Activated B cell treated with CpG ODN at 0.5 μM for 24 hours (primary cell): ENCODE results near the gene STIM1. TPM values are rescaled to one million over a fixed set of nuclear protein-coding genes. Genes with fewer than 3 reads are reported as not detected.

Source experiments
- ATAC-seq: fragments of 200-7000 bp; cut with Tn5 transposase; one replicate; pipeline ENCODE4 v1.10.0; 2021; ENCODE audit warnings: low read depth, mild to moderate bottlenecking, moderate library complexity
- CTCF ChIA-PET: fragments of 350-600 bp; sonication (Branson Sonifier 250); formaldehyde crosslinking; loops from one replicate; lab custom pipeline; 2021; ENCODE audit warnings: antibody characterized with exemption; lab: Charles Lee
- POLR2A ChIA-PET: fragments of 350-600 bp; sonication (Branson Sonifier 250); formaldehyde crosslinking; loops from one replicate; lab custom pipeline; 2021; ENCODE audit warnings: antibody characterized with exemption; lab: Charles Lee
- DNase-seq: peaks from one replicate; pipeline ENCODE4 v3.0.0; 2022
- H3K27ac Mint-ChIP-seq: one replicate; pipeline ENCODE4 v1.8.0; 2020; ENCODE audit warnings: mixed read lengths
- H3K27me3 Mint-ChIP-seq: one replicate; pipeline ENCODE4 v1.8.0; 2021; ENCODE audit warnings: mixed read lengths
- H3K36me3 Mint-ChIP-seq: one replicate; pipeline ENCODE4 v1.8.0; 2021; ENCODE audit warnings: low read depth, mixed read lengths
- H3K4me1 Mint-ChIP-seq: one replicate; pipeline ENCODE4 v1.8.0; 2021; ENCODE audit warnings: mixed read lengths
- H3K4me3 Mint-ChIP-seq: one replicate; pipeline ENCODE4 v1.8.0; 2020; ENCODE audit warnings: mild to moderate bottlenecking, mixed read lengths
- H3K9me3 Mint-ChIP-seq: one replicate; pipeline ENCODE4 v1.8.0; 2020; ENCODE audit warnings: mixed read lengths
- intact Hi-C: fragments of 100-400 bp; cut with micrococcal nuclease; formaldehyde crosslinking; loops from one replicate; pipeline ENCODE4 v1.15.1; 2024
- total RNA-seq: library from RNA; stranded (reverse); gene quantifications from 2 replicates; pipeline ENCODE4 v1.2.3, GENCODE V29; 2022
- TF ChIP-seq, protein P1 (sequence below): fragments of 200-600 bp; IDR thresholded peaks from one replicate; pipeline ENCODE4 v1.8.0; 2022; ENCODE audit warnings: antibody characterized with exemption, mild to moderate bottlenecking

The STIM1 gene
- total RNA-seq, 1 donor from 2014 or later: 38.4 TPM

DNA sequence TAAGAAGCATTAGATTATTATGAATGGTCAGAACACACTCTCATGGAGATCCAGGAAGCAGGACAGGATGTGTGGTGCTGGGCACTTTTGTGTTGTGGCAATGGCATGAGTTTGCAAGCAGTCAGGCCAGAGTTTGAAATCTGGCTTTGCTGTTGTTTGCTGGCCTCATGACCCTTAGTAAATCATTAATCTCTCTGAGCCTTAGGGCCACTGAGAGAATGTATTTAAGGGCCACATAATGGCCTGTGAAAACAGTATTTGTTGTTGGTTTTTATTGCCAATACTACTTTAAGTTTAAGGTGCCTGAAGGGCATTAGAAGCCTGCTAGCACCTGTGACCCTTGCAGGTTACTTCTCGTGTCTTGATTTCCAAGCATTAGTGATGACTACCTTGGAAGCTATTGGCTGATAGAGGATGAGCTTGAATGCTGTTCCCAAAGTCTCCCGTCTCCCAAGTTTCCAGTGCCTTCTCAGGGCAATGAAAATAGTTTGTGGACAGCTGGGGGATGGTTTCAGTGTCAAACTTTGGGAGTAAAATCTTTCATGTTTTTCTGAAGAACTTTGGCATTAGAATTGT, 24.6 kb downstream of the STIM1 start:
- Mint-ChIP-seq H3K4me3 (peak overlapping the region; percentile 25), H3K36me3 (no peaks in the 10 kb centered on the region), H3K9me3 (no peaks in the 10 kb centered on the region), H3K27ac (peak overlapping the region; percentile 87), H3K4me1 (peaks cover 87% of the 10 kb centered on the region), H3K27me3 (no peaks in the 10 kb centered on the region)
- no peak for ATAC-seq
- intact Hi-C loops: loop anchor here (1.0 to 2.0 kb wide), 5 partner anchors 9 to 25 kb away; partner anchors contain the start of gene STIM1
- no peak for DNase-seq
- CTCF ChIA-PET: interaction anchor here (1.2 to 5.2 kb wide), 4 partner anchors 21 to 30 kb away, joined by 3 to 22 read pairs (median 8); partner anchors contain the start of gene STIM1
- TF ChIP-seq, protein P1, sequence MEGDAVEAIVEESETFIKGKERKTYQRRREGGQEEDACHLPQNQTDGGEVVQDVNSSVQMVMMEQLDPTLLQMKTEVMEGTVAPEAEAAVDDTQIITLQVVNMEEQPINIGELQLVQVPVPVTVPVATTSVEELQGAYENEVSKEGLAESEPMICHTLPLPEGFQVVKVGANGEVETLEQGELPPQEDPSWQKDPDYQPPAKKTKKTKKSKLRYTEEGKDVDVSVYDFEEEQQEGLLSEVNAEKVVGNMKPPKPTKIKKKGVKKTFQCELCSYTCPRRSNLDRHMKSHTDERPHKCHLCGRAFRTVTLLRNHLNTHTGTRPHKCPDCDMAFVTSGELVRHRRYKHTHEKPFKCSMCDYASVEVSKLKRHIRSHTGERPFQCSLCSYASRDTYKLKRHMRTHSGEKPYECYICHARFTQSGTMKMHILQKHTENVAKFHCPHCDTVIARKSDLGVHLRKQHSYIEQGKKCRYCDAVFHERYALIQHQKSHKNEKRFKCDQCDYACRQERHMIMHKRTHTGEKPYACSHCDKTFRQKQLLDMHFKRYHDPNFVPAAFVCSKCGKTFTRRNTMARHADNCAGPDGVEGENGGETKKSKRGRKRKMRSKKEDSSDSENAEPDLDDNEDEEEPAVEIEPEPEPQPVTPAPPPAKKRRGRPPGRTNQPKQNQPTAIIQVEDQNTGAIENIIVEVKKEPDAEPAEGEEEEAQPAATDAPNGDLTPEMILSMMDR: no peak
- POLR2A ChIA-PET: interaction anchor here (0.6 to 4.2 kb wide), 8 partner anchors 9 to 102 kb away, joined by 3 to 43 read pairs (median 7); partner anchors contain the start of genes RHOG and STIM1

DNA sequence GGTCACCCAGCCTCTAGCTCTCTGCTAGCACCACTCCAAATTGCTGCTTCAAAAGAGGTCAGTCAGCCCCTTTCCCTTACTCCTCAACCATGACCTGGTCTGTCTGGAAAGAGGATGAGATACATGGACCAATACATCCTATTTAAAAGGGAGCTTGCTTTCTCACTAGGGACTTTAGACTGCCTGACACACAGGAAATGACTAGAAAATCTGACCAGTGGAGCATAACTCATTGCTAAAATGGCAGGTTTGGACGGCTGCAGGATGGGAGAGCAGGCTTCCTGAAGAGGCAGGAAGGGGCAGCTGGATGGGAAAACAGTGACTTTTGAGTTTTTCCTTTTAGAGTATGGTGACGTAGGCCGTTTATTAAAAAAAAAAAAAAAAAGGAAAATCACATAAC, 25.3 kb downstream of the STIM1 start:
- H3K27me3 Mint-ChIP-seq: no peaks in the 10 kb centered on the region
- peak overlapping the region; percentile 87 for H3K27ac Mint-ChIP-seq
- H3K36me3 Mint-ChIP-seq: no peaks in the 10 kb centered on the region
- DNase-seq (no peak), ATAC-seq (peak; percentile 80)
- intact Hi-C loops: loop anchor here (1.0 to 2.0 kb wide), 5 partner anchors 9 to 25 kb away; partner anchors contain the start of gene STIM1
- ChIA-PET POLR2A (interaction anchor here (0.5 to 4.2 kb wide), 11 partner anchors 10 to 101 kb away, joined by 3 to 43 read pairs (median 4); partner anchors contain the start of genes RHOG and STIM1), CTCF (interaction anchor here (1.2 to 5.2 kb wide), 4 partner anchors 21 to 31 kb away, joined by 3 to 22 read pairs (median 8); partner anchors contain the start of gene STIM1)
- H3K9me3 Mint-ChIP-seq: no peaks in the 10 kb centered on the region
- peaks cover 85% of the 10 kb centered on the region for H3K4me1 Mint-ChIP-seq
- H3K4me3 Mint-ChIP-seq: peak overlapping the region; percentile 60
- TF ChIP-seq, protein P1: no peak

DNA sequence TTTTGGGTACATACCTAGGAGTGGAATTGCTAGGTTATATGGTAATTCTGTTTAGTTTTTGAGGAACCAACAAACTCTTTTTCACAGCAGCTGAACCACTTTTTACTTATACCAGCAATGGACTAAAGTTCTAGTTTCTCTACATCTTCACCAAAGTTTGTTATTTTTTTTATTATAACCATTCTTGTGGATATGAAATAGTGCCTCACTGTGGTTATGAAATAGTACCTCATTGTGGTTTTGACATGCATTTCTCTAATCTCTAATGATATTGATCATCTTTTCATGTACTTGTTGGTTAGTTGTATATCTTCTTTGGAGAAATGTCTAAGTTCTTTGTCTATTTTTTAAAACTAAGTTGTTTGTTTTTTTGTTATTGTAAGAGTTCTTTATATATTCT, 27.2 kb downstream of the STIM1 start:
- Mint-ChIP-seq H3K36me3 (peaks cover 3% of the 10 kb centered on the region), H3K4me1 (peaks cover 85% of the 10 kb centered on the region), H3K27me3 (no peaks in the 10 kb centered on the region), H3K4me3 (no peak overlapping the region), H3K9me3 (no peaks in the 10 kb centered on the region), H3K27ac (no peak overlapping the region)
- ATAC-seq (no peak), DNase-seq (no peak)
- ChIA-PET POLR2A (interaction anchor here (0.7 to 1.1 kb wide), 3 partner anchors 12 to 41 kb away, joined by 3 to 5 read pairs (median 3); partner anchors contain the start of gene STIM1), CTCF (interaction anchor here (1.7 to 5.2 kb wide), 2 partner anchors 28 to 33 kb away, joined by 7 to 22 read pairs; partner anchors contain the start of gene STIM1)
- TF ChIP-seq, protein P1: no peak
- intact Hi-C loops: no loop called here

DNA sequence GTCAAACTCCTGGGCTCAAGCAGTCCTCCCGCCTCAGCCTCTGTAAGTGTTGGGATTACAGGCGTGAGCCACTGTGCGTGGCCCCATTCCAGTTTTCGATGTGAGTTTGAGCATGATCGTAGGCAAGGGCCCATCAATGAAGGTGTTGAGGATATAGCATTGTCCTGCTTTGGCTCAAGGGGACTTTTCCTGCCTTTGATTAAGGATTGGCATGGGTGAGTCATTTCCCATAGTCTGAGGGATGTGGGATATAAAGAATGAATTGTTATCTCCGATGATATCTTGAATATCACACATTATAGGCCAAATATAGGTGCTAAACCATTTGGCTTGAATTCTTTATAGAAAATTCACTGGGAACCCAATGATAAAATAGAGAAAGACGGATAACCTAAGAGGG, 30.4 kb downstream of the STIM1 start:
- DNase-seq (no peak), ATAC-seq (no peak)
- intact Hi-C loops: no loop called here
- Mint-ChIP-seq H3K27ac (no peak overlapping the region), H3K9me3 (no peaks in the 10 kb centered on the region), H3K27me3 (no peaks in the 10 kb centered on the region), H3K4me3 (no peak overlapping the region), H3K36me3 (peaks cover 3% of the 10 kb centered on the region), H3K4me1 (peaks cover 81% of the 10 kb centered on the region)
- TF ChIP-seq, protein P1: no peak
- ChIA-PET CTCF (interaction anchor here (1.3 kb wide), 1 partner anchor 15 kb away, joined by 4 read pairs; no protein-coding TSS in a partner anchor), POLR2A (interaction anchor here (0.7 to 3.1 kb wide), 3 partner anchors 13 to 45 kb away, joined by 5 to 12 read pairs (median 5); partner anchors contain the start of genes RHOG and STIM1)

DNA sequence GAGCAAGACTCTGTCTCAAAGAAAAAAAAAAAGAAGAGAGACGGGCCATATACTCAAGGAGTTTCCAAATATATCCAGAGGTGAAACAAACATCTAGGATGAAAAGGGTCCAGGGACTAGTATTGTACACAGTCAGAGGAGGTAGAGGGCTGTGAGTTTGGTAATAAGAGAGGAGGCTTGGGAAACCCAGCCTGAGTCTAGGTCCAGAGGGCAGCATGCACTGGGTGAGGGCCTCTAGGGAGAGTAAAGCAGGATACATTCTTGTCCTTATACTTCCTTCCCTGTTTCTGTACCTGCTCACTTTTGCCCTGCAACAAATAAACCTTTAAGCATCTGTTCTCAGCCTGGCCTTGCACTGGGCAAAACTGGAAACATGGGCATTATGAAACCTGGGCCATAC, 31.5 kb downstream of the STIM1 start:
- DNase-seq: no peak
- TF ChIP-seq, protein P1: no peak
- ChIA-PET CTCF (interaction anchor here (1.1 kb wide), 1 partner anchor 38 kb away, joined by 8 read pairs; no protein-coding TSS in a partner anchor), POLR2A (interaction anchor here (0.7 to 3.1 kb wide), 2 partner anchors 9 to 32 kb away, joined by 10 to 12 read pairs; partner anchors contain the start of gene STIM1)
- Mint-ChIP-seq H3K4me3 (peak overlapping the region; percentile 15), H3K27me3 (no peaks in the 10 kb centered on the region), H3K4me1 (peaks cover 81% of the 10 kb centered on the region), H3K27ac (no peak overlapping the region), H3K36me3 (peaks cover 3% of the 10 kb centered on the region), H3K9me3 (no peaks in the 10 kb centered on the region)
- intact Hi-C loops: no loop called here
- ATAC-seq: no peak
